GM18505 (cell line): ENCODE data around the gene NLRC5.
"Not testable (repeated sequence)": the region's sequence is repeated elsewhere in the genome, so short reads cannot be mapped to it uniquely, and the experiment has no call there.

ENCODE experiments used
- ATAC-seq: cut with Tn5 transposase; IDR thresholded peaks from one replicate; pipeline ENCODE4 v1.9.1; 2021; ENCODE audit not compliant: unreplicated experiment
- POLR2A ChIP-seq: IDR thresholded peaks from 4 replicates; pipeline ENCODE4 v1.6.1; 2011; ENCODE audit warnings: borderline replicate concordance; ENCODE audit not compliant: insufficient read depth, insufficient read length; ENCODE audit errors: extremely low read depth

NLRC5 gene

GRCh38 chr16:57004387-57005250 is 15.3 kb downstream of the NLRC5 start:
- no peak for ATAC-seq
- no peak for TF ChIP-seq POLR2A

- ATAC-seq = not testable (repeated sequence)
Observed at GRCh38 chr16:57005597-57005996, 16.2 kb downstream of the NLRC5 start.

- TF ChIP-seq POLR2A = no peak
- no peak for ATAC-seq
Observed at GRCh38 chr16:57007050-57007449, 17.7 kb downstream of the NLRC5 start.

- no peak for TF ChIP-seq POLR2A
Observed at GRCh38 chr16:57007530-57007929, 18.2 kb downstream of the NLRC5 start.

GRCh38 chr16:57008440-57008839 is 19.1 kb downstream of the NLRC5 start:
- TF ChIP-seq POLR2A = no peak
- no peak for ATAC-seq

More at GRCh38 chr16:57007530-57007929, 18.2 kb downstream of the NLRC5 start:
- no peak for ATAC-seq

- no peak for TF ChIP-seq POLR2A
- ATAC-seq = no peak
Observed at GRCh38 chr16:57009643-57010170, 20.4 kb downstream of the NLRC5 start.

- no peak for TF ChIP-seq POLR2A
- ATAC-seq = no peak
Observed at GRCh38 chr16:57012353-57012752, 23.0 kb downstream of the NLRC5 start.

- no peak for TF ChIP-seq POLR2A
- ATAC-seq = no peak
Observed at GRCh38 chr16:57013229-57013628, 23.9 kb downstream of the NLRC5 start.

GRCh38 chr16:57013902-57014301 is 24.5 kb downstream of the NLRC5 start:
- no peak for ATAC-seq
- no peak for TF ChIP-seq POLR2A

GRCh38 chr16:57016301-57016700 is 26.9 kb downstream of the NLRC5 start:
- no peak for TF ChIP-seq POLR2A
- ATAC-seq = no peak

GRCh38 chr16:57016831-57017230 is 27.5 kb downstream of the NLRC5 start:
- no peak for TF ChIP-seq POLR2A
- ATAC-seq = no peak

GRCh38 chr16:57017251-57017650 is 27.9 kb downstream of the NLRC5 start:
- no peak for TF ChIP-seq POLR2A
- ATAC-seq = no peak

GRCh38 chr16:57019746-57020145 is 30.4 kb downstream of the NLRC5 start:
- ATAC-seq = no peak

GRCh38 chr16:57020651-57021050 is 31.3 kb downstream of the NLRC5 start:
- no peak for TF ChIP-seq POLR2A
- no peak for ATAC-seq

More at GRCh38 chr16:57019746-57020145, 30.4 kb downstream of the NLRC5 start:
- TF ChIP-seq POLR2A = no peak
